ENCODE measurements around the gene ATP6V1G3.
"Not testable (repeated sequence)": the region's sequence is repeated elsewhere in the genome, so short reads cannot be mapped to it uniquely, and the experiment has no call there.

Gene ATP6V1G3, protein sequence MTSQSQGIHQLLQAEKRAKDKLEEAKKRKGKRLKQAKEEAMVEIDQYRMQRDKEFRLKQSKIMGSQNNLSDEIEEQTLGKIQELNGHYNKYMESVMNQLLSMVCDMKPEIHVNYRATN

DNA sequence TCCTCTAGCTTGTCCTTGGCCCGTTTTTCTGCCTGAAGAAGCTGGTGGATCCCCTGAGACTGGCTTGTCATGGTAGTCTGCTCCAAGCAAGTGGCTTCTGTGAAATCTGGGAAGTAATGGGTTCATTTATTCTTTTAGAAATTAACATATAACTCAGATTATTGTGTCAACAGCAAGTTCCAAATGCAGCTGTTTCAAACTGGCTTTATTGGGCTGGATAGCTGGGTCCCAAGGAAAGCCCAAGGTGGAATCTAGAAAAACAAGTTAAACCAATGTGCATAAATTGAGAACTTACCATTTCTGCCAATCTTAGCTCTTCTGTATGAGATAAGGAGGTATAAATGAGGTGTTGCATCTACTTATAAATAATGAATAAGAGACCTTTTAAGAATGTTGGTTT, at the start of gene ATP6V1G3:
ATP6V1G3 (minus strand) TSS at position 101 of the 400 bp plus-strand sequence; CDS start at position 71, 30 bp downstream.
- DNase-seq, result no peak

GRCh38 chr1:198588845-198589244, 48.4 kb upstream of the ATP6V1G3 start:
- no peak for DNase-seq

DNA sequence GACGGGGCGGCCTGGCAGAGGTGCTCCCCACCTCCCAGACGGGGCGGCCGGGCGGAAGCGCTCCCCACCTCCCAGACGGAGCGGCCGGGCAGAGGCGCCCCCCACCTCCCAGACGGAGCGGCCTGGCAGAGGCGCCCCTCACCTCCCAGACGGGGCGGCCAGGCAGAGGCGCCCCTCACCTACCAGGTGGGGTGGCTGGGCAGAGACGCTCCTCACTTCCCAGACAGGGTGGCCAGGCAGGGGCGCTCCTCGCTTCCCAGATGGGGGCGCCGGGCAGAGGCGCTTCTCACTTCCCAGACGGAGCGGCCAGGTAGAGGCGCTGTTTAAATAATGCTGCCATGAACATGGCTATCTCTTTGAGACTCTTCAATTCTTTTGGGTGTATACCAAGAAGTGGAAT, 43.7 kb upstream of the ATP6V1G3 start:
- no peak for DNase-seq

GRCh38 chr1:198583209-198583802, 42.8 kb upstream of the ATP6V1G3 start:
- not testable (repeated sequence) for DNase-seq

GRCh38 chr1:198577444-198577843, 37.0 kb upstream of the ATP6V1G3 start:
- DNase-seq, result no peak

- DNase-seq, result no peak
Measured at GRCh38 chr1:198575798-198576641, 35.5 kb upstream of the ATP6V1G3 start.

GRCh38 chr1:198575292-198575691, 34.8 kb upstream of the ATP6V1G3 start:
- no peak for DNase-seq

- DNase-seq, result no peak
Measured at GRCh38 chr1:198574325-198574724, 33.8 kb upstream of the ATP6V1G3 start.

GRCh38 chr1:198564716-198565115, 24.2 kb upstream of the ATP6V1G3 start:
- DNase-seq, result no peak

- DNase-seq, result no peak
Measured at GRCh38 chr1:198564157-198564556, 23.7 kb upstream of the ATP6V1G3 start.

- no peak for DNase-seq
Measured at GRCh38 chr1:198563583-198563982, 23.1 kb upstream of the ATP6V1G3 start.

- no peak for DNase-seq
Measured at GRCh38 chr1:198560161-198560560, 19.7 kb upstream of the ATP6V1G3 start.

- no peak for DNase-seq
Measured at GRCh38 chr1:198559362-198559761, 18.9 kb upstream of the ATP6V1G3 start.

DNA sequence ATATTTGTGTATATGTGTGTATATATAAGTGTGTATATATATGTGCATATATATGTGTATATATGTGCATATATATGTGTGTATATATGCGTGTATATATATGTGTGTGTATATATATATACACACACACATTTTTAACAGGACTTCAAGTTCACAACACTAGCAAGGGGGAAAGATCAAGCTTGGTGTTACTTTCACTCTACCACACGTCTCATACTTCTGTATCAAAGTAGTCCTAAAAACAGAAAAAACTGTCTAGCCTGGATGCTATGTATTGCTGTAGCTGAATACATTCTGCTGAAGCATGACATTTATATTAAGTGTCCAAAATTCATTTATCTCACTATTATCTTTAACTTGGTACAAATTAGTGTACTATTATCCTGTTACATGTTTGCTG, 17.9 kb upstream of the ATP6V1G3 start:
- no peak for DNase-seq

GRCh38 chr1:198556971-198557370, 16.5 kb upstream of the ATP6V1G3 start:
- no peak for DNase-seq

DNA sequence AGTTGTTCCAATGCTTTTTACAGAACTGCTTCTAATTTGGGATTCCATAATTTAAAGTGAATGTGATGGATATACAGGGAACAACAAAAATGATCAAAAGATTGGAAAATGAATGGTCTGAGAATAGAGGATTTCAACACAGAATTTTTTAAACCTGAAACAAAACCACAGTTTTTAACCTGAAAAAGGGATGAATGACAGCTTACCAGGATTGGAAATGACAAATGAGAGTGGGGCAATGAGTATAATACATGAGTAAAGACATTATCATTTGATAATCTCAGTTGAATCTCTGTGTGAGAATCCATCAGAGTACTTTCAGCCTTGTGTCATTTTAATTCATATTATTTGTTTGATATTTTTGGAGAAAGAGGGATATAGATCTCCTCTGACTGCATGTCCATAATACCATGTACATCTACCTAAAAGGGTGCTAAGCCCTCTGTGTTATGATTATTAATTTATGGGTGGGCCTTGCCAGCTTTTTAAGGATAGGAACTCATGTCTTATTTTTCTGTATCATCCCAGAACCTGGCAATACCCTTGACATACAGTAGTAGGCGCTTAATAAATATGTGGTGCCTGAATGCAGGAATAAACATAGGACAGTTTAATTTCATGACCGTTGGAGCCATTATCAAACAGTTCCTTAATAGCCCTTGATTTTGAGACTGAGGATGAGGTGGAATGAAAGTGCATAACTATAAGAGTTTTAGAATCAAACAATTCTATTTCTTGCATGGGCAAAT, 12.4 kb upstream of the ATP6V1G3 start:
- DNase-seq, result no peak

DNA sequence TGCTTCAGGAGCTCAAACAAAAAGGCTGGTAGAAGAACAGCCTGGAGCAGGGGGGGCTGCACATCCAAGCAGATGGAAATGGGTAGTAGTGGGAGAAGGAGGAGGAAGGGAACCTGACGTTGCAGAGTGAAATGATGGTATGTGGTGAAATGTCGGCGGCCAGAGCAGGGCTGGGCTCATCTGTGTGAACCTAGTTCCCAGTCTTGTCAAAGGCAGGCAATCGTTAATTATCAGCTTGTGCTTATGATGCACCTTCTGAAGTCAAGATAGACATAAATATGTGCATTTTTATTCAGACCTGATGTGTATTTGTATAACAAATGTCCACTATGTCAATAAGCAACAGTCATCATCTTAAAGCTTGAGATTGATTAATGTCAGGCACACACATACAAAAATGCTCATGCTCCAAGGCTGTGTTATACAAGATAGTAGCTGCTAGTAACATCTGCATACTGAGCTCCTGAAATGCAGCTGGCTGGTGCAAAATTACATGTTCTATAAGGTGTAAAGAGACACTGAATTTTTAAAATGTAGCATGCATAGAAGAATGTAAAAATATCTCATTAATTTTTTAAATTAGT, 10.6 kb upstream of the ATP6V1G3 start:
- no peak for DNase-seq

DNA sequence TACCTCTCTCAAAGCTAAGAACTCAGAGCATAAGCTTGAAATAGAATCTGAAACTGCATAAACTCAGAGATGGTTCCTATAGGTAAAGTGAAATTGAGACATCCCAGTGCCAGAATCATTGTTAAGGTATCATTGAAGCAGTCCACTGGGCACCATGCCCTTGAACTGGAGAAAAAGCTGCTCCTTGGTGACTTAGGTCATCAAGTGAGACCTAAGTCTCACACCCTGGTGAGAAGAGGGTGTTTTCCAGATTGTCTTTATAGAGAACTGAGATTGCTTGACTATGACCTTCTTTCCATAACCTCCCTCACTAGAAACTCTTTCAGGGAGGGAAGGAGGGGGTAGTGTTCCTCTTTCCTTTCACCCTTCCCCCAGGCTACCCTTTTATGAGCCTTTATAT, 9.4 kb upstream of the ATP6V1G3 start:
- DNase-seq, result no peak

GRCh38 chr1:198548890-198549289, 8.4 kb upstream of the ATP6V1G3 start:
- DNase-seq, result no peak

- DNase-seq, result no peak
Measured at GRCh38 chr1:198545156-198545555, 4.7 kb upstream of the ATP6V1G3 start.

- no peak for DNase-seq
Measured at GRCh38 chr1:198544265-198544664, 3.8 kb upstream of the ATP6V1G3 start.

DNA sequence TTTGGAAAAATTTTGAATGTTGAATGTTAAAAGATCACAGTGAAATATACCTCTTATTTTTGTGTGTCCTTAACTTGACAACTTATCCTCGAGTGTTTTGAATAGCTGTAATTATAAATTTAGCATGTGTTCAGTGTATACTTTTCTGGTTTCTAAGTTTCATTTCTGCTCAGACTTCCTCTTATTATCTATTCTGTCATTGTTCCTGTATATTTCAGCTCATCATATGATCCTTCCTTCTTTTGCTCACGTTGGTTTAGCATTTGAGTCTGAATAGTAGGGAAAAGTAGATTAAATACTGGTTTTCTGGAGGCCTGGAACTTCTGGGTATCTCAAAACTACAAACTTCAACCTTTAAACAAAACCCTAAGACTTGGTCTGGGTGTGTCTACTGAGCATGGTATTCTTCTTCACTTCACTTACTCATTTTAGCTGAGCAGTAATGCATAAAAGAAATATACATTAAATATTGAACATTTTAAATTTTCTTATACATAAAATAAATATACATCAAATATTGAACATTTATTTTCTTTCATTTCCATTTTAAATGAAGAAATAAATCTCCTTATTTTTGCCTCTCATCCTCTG, 3.3 kb upstream of the ATP6V1G3 start:
- DNase-seq, result no peak

- DNase-seq, result no peak
Measured at GRCh38 chr1:198542632-198543031, 2.2 kb upstream of the ATP6V1G3 start.

All from cortex of kidney (tissue), 1 donor.